HepG2 (cell line): ENCODE data around the gene EXOC6B. TPM values are rescaled to one million over a fixed set of nuclear protein-coding genes. Genes with fewer than 3 reads are reported as not detected.

Source experiments
- IKZF1 ChIP-seq: fragments of 450-650 bp; IDR thresholded peaks from 2 replicates; pipeline ENCODE4 v1.7.1; 2016
- NFRKB ChIP-seq: fragments of 450-650 bp; IDR thresholded peaks from 2 replicates; pipeline ENCODE4 v1.6.1; 2017
- SMYD3 ChIP-seq: sonication (generic); formaldehyde crosslinking; IDR thresholded peaks from 2 replicates; pipeline ENCODE4 v1.8.1; 2023; ENCODE audit warnings: mild to moderate bottlenecking, missing genetic modification reagents
- STAG1 ChIP-seq: sonication (generic); formaldehyde crosslinking; IDR thresholded peaks from 2 replicates; pipeline ENCODE4 v1.4.0; 2020; ENCODE audit warnings: missing genetic modification reagents
- STAT5B ChIP-seq: sonication (generic); formaldehyde crosslinking; IDR thresholded peaks from 2 replicates; pipeline ENCODE4 v1.4.0; 2020; ENCODE audit warnings: missing genetic modification reagents
- ZKSCAN1 ChIP-seq: fragments of 150-350 bp; IDR thresholded peaks from 2 replicates; pipeline ENCODE4 v1.6.1; 2014; ENCODE audit warnings: low read length
- polyA plus RNA-seq, 8 experiments: library from polyadenylated mRNA; depleted of rRNA in 3 of 8; stranded (reverse) in 7 of 8; unstranded in 1 of 8; fragments of >200 nt; fragmentation: Illumina TruSeq in 4 of 8; extraction: Trizol in 4 of 8; gene quantifications; 2 replicates each; pipeline versions ENCODE4 v1.2.1 to v1.2.3, GENCODE V29; 2011 to 2016; ENCODE audit warnings: low read depth in 4 of 8, missing spikeins in 1 of 8, mixed read lengths in 1 of 8; ENCODE audit not compliant: insufficient read depth in 1 of 8
- total RNA-seq, 5 experiments: library from RNA; depleted of rRNA; stranded (reverse); fragments of >200 nt; fragmentation: Illumina TruSeq; extraction: Trizol; gene quantifications; 2 replicates each; pipeline ENCODE4 v1.2.3, GENCODE V29; 2016; ENCODE audit warnings: low read depth in 1 of 5
- TF ChIP-seq, protein P1 (sequence below): sonication (generic); formaldehyde crosslinking; IDR thresholded peaks from one replicate; pipeline ENCODE4 v1.5.1; 2020; ENCODE audit warnings: mild to moderate bottlenecking, missing genetic modification reagents; ENCODE audit errors: not compliant biosample characterization
- TF ChIP-seq, protein P2 (sequence below), 2 experiments: sonication (generic) in 1 of 2; formaldehyde crosslinking in 1 of 2; IDR thresholded peaks; 2 replicates each; pipeline versions ENCODE4 v1.4.0 to v1.6.1; 2018 to 2020; ENCODE audit warnings: missing genetic modification reagents in 2 of 2, borderline replicate concordance in 1 of 2, low read depth in 1 of 2, mild to moderate bottlenecking in 1 of 2, missing biosample characterization in 1 of 2

Gene EXOC6B
- total and polyA plus RNA-seq, 2 of the 13 experiments (the other 11 are each of a cell fraction or from before 2014, with no cell fraction given): 9.1 to 15.9 TPM

DNA sequence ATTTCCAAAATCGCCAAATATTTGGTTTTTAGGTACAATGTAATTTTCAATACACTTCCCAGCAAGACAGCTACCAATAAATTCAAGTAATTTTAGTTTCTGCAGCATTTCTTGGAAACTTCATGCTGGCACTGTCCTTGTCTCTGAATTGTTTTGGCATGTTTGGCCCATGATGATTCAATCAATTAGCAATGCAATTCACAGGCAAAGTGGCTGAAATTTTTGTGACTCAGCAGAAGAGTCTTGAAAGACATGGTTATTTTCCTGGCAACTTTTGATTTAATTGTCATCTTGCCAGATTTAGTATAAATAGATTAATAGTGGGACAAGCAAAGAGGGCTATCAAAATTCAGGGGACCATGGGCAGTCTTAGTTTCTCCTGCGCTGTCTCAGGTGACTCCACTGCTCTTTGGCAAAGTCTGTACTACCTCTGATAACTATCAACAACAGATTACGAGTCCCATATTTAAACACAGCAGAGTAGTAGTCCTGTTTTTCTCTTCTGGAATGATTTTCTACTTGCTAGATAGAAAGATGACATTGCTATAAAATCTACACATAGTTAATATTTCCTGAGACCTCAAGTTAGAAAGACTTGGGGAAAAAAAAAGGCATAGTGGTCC, 589.3 kb downstream of the EXOC6B start (continued):
- TF ChIP-seq, protein P1, sequence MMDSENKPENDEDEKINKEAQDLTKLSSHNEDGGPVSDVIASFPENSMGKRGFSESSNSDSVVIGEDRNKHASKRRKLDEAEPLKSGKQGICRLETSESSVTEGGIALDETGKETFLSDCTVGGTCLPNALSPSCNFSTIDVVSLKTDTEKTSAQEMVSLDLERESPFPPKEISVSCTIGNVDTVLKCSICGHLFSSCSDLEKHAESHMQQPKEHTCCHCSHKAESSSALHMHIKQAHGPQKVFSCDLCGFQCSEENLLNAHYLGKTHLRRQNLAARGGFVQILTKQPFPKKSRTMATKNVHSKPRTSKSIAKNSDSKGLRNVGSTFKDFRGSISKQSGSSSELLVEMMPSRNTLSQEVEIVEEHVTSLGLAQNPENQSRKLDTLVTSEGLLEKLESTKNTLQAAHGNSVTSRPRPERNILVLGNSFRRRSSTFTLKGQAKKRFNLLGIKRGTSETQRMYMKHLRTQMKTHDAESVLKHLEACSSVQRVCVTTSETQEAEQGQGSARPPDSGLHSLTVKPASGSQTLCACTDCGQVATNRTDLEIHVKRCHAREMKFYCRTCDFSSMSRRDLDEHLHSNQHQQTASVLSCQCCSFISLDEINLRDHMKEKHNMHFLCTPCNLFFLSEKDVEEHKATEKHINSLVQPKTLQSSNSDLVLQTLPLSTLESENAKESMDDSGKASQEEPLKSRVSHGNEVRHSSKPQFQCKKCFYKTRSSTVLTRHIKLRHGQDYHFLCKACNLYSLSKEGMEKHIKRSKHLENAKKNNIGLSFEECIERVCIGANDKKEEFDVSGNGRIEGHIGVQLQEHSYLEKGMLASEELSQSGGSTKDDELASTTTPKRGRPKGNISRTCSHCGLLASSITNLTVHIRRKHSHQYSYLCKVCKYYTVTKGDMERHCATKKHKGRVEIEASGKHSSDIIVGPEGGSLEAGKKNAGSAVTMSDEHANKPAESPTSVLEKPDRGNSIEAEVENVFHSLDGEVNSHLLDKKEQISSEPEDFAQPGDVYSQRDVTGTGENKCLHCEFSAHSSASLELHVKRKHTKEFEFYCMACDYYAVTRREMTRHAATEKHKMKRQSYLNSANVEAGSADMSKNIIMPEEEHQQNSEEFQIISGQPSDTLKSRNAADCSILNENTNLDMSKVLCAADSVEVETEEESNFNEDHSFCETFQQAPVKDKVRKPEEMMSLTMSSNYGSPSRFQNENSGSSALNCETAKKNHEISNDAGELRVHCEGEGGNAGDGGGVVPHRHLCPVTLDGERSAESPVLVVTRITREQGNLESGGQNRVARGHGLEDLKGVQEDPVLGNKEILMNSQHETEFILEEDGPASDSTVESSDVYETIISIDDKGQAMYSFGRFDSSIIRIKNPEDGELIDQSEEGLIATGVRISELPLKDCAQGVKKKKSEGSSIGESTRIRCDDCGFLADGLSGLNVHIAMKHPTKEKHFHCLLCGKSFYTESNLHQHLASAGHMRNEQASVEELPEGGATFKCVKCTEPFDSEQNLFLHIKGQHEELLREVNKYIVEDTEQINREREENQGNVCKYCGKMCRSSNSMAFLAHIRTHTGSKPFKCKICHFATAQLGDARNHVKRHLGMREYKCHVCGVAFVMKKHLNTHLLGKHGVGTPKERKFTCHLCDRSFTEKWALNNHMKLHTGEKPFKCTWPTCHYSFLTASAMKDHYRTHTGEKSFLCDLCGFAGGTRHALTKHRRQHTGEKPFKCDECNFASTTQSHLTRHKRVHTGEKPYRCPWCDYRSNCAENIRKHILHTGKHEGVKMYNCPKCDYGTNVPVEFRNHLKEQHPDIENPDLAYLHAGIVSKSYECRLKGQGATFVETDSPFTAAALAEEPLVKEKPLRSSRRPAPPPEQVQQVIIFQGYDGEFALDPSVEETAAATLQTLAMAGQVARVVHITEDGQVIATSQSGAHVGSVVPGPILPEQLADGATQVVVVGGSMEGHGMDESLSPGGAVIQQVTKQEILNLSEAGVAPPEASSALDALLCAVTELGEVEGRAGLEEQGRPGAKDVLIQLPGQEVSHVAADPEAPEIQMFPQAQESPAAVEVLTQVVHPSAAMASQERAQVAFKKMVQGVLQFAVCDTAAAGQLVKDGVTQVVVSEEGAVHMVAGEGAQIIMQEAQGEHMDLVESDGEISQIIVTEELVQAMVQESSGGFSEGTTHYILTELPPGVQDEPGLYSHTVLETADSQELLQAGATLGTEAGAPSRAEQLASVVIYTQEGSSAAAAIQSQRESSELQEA (CRISPR knock-in tag): no peak
- TF ChIP-seq NFRKB (no peak), STAT5B (CRISPR knock-in tag) (no peak), IKZF1 (no peak), SMYD3 (CRISPR knock-in tag) (no peak), ZKSCAN1 (no peak), STAG1 (no peak)
- TF ChIP-seq, protein P2, sequence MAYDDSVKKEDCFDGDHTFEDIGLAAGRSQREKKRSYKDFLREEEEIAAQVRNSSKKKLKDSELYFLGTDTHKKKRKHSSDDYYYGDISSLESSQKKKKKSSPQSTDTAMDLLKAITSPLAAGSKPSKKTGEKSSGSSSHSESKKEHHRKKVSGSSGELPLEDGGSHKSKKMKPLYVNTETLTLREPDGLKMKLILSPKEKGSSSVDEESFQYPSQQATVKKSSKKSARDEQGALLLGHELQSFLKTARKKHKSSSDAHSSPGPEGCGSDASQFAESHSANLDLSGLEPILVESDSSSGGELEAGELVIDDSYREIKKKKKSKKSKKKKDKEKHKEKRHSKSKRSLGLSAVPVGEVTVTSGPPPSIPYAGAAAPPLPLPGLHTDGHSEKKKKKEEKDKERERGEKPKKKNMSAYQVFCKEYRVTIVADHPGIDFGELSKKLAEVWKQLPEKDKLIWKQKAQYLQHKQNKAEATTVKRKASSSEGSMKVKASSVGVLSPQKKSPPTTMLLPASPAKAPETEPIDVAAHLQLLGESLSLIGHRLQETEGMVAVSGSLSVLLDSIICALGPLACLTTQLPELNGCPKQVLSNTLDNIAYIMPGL (CRISPR knock-in tag; IDR thresholded peaks at IDR 0.05; ENCODE audit: borderline replicate concordance in 1 of 2, low read depth in 1 of 2): no peak
